GM19467 (cell line): Measurements from ENCODE around the gene STARD13.
A peak's percentile ranks its signal among the peaks of the same experiment; 100 is the strongest.

Experiments
- ATAC-seq: cut with Tn5 transposase; IDR thresholded peaks from one replicate; pipeline ENCODE4 v1.9.1; 2021; ENCODE audit warnings: mild to moderate bottlenecking, moderate library complexity; ENCODE audit not compliant: unreplicated experiment

STARD13 gene

GRCh38 chr13:33153421-33154404 is 131.8 kb downstream of the STARD13 start:
- ATAC-seq, result no peak

DNA sequence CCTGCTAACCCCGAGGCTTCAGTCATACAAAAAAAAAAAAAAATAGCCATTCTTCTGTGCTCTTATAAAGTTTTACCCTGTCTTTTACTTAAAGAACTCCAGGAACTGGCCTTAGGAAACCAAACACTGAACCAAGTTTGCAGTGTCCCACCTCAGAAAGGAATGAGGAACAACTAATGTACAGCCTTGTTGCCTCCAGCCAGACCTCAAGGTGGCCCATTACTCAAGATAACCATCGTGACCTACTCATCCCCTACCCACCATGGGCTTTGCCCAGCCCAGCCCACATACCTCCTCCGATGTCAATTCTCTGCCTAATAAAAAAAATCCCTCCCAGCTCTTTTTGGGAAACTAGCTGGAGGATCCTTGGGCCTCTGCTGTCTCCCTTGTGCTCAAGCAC is 133.2 kb downstream of the STARD13 start:
- ATAC-seq, result no peak

- no peak for ATAC-seq
Observed at GRCh38 chr13:33150662-33151061, 134.9 kb downstream of the STARD13 start.

GRCh38 chr13:33150126-33150525 is 135.4 kb downstream of the STARD13 start:
- no peak for ATAC-seq

GRCh38 chr13:33147832-33148231 is 137.7 kb downstream of the STARD13 start:
- ATAC-seq, result no peak

- peak; percentile 86 for ATAC-seq
Observed at GRCh38 chr13:33146843-33147611, 138.5 kb downstream of the STARD13 start.

DNA sequence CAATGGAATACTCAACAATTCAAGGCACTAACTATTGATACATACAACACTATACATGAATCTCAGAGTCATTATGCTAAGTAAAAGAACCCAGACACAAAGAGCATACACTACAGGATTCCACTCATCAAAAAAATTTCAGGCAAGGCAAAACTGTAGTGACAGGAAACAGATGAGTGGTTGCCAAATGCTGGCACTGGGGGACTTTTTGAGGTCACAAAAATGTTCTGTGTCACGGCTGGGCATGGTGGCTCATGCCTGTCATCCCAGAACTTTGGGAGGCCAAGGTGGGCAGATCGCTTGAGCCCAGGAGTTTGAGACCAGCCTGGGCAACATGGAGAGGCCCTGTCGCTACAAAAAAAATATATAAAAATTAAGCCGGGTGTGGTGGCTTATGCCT is 139.9 kb downstream of the STARD13 start:
- ATAC-seq, result no peak

DNA sequence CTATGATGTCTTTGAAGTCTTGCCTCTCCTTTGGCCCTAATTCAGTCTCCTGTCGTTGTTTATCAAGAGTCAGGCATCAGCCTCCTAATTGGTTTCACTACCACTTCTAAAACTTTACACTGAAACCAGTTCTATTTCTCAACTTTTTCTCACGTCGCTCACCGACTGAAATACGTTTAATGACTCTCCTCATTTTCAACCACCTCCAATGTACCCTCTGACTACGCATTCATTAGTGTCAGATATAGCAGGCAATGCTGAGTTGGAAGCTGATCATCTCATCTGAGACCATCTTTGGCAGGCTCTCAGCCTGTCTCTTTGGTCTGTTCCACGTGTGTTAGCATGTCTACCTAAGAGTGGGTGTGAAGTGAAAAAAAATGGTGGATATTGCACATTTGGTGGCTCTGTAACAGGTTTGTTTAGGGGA is 141.2 kb downstream of the STARD13 start:
- no peak for ATAC-seq

DNA sequence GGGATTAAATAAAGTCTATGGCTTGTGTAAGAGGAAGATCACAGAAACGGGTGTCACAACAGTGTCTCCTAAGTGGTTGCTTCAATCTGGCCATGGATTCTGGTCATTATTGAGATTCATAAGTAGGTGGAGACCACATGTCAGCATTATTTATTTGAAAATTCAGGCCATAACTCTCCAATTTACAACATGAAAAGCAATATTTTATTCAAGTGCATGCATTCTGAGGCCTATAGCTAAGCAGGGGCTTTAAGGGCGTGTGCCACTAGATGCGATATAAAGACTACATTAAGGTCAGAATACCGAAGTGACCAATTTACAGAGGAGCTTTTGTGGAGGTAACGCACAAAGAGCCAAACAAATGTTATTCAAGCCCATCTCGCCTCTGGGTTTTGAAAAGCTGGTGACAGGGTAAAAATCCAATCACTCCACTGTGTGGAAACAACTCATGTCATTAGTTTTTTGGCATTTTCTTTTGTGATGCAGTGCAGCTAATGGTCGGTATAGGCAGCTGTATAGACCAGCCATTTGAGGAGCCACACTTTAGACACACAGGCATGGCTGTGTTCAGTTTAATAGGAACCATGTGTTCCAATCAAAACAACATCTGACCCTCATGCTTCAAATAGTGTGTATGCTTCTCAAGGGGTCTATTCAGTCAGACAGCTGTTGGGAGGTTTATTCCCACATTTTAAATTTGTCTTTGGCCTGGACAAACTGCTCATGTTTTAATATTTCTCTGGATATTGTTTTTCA is 145.6 kb downstream of the STARD13 start:
- no peak for ATAC-seq

DNA sequence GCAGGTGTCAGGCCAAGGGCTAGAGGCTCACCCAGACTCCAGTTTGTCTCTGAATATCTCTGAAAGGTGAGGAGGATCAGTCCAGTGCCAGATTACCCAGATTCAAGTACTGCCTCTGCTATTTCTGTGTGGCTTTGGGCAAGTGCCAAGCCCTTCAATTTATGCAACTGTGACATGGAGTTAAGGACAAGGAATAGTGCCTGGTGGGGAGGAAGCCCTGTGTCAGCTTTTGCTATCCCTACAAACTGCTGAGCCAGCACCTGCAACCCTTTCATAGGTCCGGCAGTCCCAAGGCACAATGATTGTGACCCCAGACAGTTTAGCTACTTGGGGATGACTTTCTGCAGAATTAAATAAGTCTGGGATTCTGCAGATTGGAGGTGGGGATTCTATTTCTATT is 146.4 kb downstream of the STARD13 start:
- ATAC-seq, result no peak

DNA sequence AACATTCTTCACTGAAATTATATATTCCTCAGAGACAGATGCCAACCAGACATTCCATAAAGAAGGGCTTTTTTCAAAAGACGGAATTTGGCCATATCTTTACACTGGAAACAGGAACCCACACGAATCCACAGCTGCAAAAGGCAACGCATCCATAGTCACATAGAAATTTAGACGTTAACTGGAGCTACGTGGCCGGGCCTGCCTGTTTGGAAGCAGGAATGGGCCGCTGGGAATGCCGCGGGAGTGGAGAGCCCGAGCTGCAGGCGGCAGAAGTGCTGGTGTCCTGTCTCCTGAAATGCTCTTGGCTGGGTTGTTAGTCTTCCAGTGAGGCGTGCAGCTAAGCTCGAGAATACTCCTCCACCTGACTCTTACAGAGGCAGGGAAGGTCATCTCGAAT is 147.1 kb downstream of the STARD13 start:
- ATAC-seq, result no peak

DNA sequence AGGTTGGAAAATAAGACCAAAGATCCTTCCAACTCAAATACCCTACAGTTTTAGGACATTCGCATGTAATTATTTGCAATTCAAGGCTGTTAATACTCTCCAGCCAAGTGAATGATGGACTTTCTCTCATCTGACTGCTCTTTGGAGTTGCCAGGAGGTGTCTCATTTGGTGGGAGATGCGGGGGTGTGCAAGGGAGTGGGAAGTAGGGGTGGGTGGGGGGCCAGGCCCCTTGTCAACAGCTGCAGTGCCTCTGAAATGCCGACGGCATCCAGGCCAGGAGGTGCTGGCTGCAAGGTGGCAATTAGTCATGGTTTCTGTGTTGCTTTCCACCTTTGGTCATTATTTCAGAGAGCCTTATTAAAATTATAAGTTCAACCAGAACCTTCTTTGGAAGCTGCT is 147.8 kb downstream of the STARD13 start:
- ATAC-seq, result no peak

DNA sequence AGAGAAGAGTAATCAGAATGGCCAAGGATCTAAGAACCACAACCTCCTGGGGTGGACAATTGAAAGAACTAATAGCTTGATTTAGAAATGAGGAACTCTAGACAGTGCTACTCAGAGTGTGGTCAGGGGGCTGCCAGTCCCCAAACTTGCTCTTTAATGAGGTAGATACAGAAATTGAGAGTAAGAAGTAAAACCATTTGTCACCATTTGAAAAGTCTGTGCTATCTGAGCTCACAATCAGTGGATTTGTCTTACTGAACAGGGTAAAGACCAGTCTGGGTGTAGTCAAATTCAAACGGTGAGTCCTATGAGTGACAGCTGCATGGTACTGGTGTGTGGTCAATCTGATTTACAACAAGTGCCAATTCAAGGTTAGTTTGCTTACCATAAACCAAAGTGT is 150.5 kb downstream of the STARD13 start:
- ATAC-seq, result no peak

GRCh38 chr13:33134213-33134612 is 151.3 kb downstream of the STARD13 start:
- no peak for ATAC-seq

- ATAC-seq, result no peak
Observed at GRCh38 chr13:33132644-33133440, 152.7 kb downstream of the STARD13 start.

DNA sequence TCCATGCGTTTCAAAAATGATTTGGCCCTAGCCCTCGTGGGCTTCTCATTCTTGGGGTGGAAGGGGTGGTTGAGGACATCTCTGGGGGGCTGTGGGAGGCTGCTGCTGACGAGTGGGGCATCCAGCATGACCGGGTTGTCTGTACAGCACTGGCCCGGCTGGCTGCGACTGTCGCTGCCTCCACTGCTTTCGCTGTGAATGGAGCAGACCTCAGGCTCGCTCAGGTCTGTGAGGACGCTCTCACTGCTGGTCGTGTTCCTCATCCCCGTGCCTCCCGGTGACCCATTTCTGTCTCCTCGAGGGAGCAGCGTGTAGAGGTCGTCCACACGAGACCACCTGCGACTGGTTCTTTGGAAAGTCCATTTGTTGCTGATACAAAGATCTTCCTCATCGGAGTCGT is 155.7 kb downstream of the STARD13 start:
- no peak for ATAC-seq

DNA sequence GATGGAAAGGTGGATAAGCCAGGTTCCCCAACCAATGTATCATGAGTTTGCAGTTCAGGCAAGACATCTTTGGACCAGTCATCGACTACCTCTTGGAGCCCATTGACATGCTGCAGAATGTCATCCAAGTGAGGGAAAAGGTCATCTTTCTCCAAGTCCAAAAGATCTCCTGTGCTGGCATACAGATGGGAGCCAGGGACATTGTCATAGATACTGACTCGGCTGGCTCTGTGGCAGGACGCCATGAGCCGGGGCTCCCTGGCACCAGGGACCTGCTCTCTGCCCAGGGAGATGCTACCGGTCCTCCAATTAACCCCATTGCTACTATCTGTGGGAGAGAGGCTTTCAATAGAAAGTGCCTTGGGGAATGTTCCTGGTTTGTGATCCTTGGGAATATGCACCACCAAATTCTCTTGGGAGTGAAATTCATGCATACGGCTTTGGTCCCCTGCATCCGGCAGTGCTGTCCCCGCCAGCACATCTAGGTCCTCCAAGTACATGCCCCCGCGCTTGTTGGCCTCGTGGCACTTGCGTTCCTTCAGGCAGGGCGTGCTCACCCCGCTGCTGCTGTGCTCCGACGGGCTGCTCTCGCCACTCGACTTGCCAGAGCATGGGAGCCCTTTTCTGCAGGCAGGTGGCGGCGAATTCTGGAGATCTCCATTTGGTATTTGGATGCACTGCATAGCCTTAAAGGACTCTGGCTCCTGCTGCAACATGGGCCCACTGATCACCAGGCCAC is 156.3 kb downstream of the STARD13 start:
- no peak for ATAC-seq

DNA sequence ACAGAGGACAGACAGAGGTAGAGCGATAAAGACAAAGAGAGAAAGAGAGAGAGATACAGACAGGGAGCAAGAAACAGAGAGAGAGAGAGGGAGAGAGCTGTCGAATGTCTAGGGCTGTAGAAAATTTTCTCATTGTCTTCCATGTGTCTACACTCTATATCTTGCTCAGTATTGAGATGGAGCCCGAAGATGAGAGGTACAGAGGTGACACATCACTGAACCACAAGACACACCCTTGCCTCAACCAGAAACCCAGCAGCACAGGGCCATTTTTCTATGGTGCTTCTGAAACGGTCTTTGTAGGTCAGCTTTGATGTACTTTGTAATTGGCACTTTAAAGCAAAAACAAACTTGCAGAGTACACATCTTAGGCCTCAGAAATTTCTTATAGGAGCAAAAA is 157.4 kb downstream of the STARD13 start:
- ATAC-seq, result no peak

DNA sequence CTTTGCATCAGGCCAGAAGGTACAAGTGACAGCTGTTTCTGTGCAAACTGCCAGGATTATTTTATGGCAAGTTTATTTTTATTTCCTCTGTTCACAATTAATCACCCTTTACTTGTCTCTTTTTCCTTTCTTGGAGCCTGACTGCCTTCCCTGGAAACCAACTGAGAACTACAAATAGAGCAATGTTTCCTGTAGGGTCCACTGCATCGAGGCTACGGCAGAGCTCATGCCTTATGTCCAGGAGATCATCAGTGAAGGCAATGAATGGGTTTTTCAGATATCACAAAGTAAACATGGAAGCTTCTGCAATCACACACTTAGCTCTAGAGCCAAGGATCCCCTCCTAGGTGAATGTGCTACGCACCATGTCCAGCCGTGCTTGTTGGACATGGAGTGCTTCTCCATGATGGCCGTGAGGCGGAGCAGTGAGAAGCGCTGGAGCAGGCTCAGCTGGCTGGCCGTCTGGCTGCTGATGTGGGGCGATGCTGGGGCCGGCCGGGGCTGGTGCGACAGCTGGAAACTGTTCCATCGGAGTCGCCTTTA is 158.5 kb downstream of the STARD13 start:
- no peak for ATAC-seq
